ELR (cell line): Measurements from ENCODE around the gene LMO7.
"Not testable (repeated sequence)": the region's sequence is repeated elsewhere in the genome, so short reads cannot be mapped to it uniquely, and the experiment has no call there.

Source experiments
- DNase-seq: peaks from one replicate; pipeline ENCODE4 v3.0.0-alpha.2; 2015; ENCODE audit warnings: low read depth

LMO7 gene

DNA sequence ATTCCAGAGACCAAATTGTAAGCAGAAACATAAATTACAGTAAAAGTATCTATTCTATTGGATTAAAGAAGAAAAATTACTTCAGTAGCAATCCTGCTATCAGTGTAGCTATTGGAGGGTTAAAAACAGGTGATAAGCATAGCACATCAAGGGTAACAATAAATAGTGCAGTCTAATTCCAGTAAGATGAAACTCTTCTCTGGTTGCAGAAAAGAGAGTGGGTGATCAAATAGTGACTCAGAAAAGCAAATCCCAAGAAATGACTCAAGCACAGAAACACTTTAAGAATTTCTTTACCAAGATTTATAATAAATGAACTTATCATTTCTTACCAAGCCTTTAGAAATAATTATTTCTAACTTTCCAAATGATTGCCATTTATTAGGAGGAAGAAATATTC lies 135.7 kb downstream of the LMO7 start:
- DNase-seq = peak; percentile 90

DNA sequence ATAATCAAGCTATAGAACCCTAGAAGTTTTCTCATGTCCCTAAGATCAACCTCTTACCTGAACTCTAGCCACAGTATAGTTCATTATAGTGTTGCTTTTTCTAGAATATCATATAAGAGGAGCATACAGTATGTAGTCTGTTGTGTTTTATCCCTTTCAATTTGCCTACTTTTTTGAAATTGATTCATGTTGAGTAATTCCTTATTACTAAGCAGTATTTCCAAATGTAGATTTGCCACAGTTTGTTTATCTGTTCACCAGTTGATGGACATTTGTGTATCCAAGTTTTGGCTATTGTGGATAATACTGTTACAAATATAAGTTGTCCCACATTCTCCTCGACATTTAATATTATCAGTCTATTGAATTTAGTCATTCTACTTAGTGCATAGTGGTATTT lies 138.0 kb downstream of the LMO7 start:
- peak; percentile 40 for DNase-seq

DNA sequence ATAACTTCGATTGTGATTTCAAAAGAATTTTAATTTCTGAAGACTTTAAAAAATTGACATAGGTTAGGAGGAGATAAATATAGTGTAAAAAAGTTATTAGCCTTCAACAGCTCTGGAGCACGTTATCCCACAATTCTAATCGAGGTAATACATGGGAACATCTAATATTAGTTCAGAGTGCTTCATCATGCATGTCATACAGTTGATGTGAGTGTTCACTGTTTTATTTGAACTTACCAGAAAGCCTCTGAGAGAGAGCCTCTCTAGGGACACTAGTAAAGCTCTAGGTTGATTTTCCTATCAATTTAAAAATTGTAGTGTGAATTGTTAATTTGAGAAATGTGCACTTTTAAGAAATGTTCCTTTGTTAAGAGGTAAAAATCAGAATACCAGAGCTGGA lies 140.4 kb downstream of the LMO7 start:
- DNase-seq = no peak

DNA sequence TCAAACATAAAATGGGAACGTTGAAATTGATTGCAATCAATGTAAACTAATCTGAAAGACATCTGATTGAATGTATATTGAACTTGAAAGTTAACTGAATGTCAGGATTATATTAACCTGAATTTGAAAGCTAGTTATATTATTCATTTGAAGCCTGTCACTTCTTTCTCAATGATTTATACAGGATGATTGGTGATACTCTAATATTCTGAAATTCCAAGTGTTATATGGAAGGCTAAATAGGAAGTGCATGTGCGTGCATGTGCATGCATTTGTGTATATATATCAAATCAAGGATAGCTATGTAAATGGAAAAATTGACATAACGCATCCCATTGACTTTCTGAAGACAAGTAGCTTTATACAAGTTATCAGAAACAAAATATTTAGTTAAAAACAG lies 143.3 kb downstream of the LMO7 start:
- DNase-seq = no peak

DNA sequence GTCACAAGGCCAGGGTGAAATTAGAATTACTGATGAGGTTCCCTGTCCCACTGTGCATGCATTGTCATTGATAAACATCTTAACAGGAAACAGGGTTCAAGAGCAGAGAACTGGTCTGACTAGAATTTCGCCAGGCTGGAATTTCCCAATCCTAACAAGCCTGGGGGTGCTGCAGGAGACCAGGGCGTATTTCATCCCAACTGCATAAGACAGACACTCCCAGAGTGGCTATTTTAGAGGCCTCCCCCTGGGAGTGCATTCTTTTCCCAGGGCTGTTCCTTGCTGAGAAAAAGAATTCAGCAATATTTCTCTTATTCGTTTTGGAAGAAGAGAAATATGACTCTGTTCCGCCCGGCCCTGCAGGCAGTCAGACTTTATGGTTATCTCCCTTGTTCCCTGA lies 144.0 kb downstream of the LMO7 start:
- DNase-seq = not testable (repeated sequence)

DNA sequence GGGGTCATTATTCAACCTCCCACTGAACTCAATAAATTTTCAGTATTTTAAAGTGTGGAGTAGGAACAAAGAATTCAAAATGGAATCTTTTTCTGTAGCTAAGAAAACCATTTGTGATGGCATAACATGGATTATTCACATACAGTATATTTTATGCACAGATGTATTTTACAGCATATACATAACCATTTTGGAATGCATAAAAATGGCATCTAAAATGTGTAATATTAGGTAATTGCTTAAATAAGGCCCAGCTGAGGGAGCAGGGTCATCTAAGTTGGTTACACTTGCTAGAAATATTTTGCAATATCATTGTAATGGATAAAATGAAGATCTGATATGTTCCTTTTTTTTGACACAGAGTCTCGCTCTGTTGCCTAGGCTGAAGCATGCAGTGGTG lies 146.9 kb downstream of the LMO7 start:
- DNase-seq = no peak

DNA sequence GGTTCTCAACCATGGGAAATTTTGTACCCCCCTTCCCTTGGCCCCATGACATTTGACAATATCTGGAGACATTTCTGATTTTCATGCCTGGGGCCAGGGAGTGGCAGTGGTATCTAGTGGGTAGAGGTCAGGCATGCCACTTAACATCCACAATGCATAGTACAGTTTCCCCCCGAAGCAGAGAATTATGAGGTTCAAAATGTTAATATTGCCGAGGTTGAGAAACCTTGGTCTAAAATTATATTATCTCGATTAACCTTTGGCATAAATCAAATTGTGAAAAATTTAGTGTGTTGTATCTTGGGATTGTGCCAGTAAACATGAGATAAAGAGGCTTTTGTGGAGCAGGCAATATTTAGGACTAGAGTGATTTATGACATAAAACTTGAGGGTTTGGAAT lies 147.9 kb downstream of the LMO7 start:
- no peak for DNase-seq

DNA sequence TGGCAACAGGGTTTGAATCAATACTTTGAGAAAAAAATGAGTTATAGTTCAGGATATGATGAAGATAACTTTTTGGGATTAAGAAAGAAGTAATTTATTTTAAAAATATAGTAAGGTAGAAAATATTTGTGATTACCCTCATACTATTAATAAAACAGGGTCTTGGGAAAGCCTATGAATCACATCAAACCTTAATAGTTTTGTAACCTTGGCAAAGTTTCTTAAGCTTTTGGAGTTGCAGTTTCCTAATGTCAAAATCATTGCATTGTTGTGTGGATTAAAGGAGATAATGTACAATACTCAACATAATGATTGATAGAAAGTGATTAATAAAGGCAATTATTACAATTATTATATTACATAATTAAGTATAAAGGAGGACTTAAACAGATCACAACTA lies 149.0 kb downstream of the LMO7 start:
- DNase-seq = no peak

DNA sequence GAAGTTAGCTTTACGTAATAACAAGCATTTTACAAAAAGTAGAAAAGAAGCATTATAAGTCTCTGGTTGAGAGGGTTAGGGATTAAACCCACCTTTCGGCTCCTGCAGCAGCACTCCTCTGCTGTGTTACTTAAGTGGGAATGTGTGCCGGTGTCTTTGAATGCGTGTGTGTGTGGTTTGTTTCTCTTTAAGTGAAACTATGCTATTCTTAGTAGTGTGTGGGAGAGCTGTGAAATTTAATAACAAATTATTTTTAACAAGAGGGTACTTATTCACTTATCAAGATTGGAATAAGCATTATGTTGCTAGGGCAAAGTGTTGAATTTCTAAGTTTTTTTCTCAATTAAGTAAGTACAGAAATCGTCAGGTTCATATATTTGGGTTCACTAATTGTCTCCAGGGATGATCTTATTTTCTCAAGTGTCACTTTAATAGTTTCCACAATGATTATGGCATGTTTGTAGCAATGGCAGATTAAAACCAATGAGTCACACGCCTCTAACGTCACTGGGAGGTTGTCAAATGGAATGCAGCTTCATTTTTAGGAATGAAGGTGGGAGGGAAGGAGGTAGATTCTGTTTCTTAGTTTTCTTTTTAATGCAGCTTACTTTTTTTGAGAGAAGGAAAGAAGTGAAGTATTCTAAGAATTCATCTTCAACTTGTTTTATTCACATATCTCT lies 151.3 kb downstream of the LMO7 start:
- peak; percentile 53 for DNase-seq

DNA sequence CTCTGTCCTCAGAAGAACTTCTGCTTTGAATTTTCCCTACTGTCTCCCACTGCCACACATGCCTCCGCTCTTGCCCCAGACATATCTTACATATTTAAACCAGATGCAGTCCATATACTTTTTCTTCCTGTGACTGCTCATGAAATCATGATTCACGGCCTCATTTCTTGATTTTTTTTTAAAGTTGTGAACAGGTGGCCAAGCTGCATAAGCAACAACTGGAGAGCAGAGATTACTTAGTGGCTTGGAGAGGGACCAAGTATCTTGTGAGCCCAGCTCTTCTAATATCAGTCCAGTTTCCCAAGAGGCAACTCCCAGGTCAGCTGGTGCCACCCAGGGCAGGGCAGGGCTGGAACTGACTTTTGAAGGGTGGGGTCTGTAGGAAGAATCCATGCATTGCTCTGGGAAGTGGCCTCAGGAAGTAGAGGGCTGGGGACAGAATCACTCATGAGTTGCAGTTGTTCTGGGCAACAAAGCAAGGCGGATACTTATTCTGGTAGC lies 152.4 kb downstream of the LMO7 start:
- DNase-seq = peak; percentile 49

DNA sequence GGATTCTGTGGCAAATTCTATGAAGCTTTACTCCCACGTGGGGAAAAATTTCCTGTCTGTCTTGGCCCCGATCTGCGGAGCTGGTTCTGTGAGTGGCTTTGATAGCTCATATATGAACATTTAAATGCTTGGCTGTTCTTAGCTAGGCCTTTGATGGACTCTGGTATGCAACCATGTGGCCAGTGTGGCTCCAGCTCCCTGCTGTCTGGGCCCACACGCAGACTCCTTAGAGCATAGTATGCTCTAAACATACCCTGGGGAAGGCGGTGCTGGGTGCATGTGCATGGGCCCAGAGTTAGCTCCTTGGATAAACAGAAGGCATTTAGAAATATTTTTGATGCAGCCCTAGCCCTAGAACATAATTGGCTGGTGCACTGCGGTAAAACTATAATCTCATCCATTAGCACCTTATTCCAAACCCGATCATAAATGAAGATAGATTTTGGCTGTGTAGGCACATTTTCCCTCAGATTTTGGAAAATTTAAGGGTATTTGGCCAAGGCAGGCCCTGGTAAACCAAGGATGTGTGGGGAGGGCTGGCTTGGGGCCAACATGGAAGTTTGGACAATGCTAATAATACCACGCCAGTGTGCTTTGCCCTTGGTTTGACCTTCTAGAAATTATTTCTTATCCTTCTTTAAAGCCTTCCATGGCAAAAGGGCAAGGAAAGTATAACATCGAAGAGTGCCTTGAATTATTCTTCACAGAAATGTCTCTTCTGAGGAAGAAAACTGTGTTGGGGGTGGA lies 153.5 kb downstream of the LMO7 start:
- DNase-seq = no peak

DNA sequence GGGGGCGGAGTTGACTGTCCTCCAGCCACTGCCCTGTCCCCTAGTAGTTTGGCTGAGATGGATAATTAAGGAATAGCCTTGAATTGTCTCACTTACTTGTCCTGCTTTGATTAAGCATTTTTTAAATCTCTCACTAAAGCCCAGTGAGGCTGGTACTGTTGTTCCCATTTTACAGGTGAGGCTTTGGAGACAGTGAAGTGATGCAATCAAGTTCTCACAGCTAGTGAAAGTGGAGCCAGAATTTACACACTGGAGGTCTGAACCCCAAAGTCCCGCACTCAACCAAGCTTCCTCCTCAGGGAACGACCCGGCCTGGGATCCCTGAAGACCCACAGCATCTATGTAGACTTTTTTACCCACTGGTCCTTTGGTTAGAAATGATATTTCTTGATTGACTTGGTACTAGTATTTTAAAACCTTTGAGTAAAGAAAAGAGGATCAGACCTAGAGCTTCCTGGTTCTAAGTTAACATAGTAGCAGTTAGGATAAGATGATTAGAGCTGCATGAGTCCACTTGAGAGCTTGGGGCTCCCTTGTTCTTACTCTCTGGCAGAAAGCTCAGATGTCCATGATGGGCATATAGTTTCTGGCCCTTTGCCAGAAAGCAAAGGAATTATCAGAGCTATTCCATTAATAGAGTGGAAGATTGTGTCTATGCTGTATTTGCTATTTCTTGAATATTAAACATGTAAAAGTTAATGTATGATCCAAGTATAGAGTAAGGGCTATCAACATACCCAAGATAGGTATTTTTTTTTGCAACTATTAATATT lies 154.3 kb downstream of the LMO7 start:
- no peak for DNase-seq

DNA sequence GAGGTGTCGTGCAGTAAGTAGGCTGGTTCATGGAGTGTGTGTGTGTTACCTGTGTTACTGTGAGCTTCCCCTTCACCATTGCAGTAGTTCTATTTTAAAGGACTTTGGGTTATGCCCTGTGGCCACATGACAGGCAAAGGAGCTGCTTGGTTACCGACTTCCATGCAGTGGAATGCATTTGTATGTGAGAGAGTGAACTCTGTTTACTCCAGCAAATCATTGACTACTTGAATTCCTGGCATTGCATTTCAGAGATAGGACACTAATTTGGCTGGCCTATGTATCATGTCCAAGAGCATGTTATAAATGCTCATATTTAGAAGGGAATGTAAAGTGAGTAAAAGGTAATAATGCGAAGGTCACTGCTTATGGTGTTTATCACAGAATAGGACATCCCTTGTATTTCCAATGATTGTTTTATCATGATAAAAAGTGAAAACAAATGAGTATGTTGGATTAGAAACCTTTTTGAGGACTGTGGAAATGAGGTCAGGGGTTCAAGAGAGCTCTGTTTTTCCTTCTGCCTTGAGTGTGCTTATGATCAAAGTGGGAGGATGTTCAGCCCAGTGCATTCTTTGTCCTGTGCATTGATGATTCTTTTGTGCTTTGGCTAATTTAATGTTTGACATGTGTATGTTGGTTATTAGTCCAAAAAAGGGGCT lies 156.5 kb downstream of the LMO7 start:
- DNase-seq = no peak

DNA sequence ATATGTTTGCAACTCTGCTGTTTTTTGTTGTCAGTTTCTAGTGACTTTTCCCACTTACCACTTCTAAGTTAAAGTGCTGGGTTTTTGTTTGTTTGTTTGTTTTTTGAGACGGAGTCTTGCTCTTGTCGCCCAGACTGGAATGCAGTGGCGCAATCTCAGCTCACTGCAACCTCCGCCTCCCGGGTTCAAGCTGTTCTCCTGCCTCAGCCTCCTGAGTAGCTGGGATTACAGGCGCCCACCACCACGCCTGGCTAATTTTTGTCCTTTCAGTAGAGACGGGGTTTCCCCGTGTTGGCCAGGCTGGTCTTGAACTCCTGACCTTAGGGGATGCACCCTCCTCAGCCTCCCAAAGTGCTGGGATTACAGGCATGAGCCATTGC lies 157.0 kb downstream of the LMO7 start:
- DNase-seq = not testable (repeated sequence)

DNA sequence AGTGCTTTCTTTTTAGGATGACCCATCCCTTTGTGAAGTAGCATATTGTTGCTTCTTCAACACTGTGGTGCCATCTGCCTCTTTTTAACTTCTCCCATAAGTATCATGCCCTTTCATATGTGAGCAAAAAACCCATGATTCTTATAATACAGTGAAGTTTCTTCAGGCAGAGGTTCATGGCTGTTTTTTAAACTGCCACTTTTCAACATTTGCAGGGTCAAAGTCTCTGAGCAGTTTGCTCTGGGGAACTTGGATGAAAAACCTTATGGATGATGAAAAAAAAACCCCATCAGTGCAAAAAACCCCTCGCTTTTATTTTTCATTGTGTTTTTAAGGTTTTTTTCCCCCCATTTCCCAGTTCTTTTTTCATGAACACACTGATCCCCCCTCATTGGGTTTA lies 158.5 kb downstream of the LMO7 start:
- DNase-seq = no peak

DNA sequence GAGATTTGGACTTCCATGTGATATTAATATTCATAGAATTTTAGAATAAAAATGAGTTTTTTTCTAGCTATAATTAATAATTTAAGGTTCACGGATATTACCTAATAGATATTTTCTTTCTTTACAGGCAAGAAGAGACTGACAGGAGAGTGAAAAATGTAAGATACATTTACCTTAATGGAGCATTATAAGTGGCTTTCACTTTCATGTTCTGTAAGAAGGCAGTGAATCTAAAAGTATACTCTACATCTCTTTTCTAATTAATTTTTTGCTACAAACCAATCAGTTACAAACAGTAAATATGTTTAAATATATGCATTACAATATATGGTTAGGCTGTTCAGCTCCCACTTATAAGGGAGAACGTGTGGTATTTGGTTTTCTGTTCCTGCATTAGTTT lies 159.1 kb downstream of the LMO7 start:
- DNase-seq = no peak

DNA sequence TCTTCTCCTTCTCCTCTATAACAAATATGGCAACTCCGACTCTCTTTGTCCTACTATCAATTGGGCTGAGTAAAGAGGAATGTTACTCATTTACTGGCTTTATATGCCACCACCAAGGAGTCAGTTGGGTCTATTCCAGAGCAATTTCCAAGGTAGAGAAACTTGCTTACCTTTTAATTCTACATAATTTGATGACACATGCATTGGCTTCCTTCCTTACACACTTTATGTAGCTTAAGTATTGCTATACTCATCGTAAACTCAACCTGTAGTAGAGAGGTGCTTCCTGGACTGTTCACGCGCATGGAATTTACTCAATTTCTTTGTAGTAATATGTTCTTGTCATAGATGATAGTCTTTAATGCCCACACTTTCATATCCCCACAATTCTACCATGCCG lies 160.7 kb downstream of the LMO7 start:
- DNase-seq = no peak

DNA sequence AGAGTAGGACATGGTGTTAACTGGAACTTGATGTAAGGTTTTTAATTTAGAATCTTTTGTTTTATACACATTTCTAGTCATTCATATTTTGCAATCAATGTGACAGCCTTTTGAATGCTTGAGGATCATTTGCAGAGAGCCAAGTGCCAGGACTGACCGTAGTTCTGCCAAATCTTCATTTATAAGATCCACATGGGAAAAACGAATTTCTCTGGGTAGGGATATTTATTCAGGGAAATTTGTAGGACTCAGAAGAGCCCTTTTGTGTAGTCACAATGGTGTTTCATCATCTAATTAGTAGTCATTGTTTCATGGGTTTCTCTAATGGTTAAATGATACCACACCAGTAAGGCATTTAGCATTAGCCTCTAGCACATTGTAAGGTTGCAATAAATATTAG lies 161.1 kb downstream of the LMO7 start:
- no peak for DNase-seq

DNA sequence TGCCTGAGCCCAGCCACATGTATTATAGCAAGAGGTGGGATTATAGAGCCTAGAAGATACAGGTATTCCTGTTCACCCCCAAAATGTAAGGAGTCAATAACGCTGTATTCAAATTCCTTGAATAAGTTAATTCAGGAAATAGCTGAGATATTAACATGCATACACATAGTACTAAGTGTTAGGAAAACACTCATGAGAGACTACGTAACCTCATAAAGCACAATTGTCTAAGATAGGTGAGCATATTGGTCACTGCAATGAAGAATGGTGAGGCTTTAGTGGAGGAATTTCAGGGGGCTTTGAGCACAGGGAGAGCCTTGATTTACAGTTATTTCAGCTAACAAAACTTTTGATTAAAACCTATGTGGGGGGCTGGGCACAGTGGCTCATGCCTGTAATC lies 161.6 kb downstream of the LMO7 start:
- DNase-seq = no peak

DNA sequence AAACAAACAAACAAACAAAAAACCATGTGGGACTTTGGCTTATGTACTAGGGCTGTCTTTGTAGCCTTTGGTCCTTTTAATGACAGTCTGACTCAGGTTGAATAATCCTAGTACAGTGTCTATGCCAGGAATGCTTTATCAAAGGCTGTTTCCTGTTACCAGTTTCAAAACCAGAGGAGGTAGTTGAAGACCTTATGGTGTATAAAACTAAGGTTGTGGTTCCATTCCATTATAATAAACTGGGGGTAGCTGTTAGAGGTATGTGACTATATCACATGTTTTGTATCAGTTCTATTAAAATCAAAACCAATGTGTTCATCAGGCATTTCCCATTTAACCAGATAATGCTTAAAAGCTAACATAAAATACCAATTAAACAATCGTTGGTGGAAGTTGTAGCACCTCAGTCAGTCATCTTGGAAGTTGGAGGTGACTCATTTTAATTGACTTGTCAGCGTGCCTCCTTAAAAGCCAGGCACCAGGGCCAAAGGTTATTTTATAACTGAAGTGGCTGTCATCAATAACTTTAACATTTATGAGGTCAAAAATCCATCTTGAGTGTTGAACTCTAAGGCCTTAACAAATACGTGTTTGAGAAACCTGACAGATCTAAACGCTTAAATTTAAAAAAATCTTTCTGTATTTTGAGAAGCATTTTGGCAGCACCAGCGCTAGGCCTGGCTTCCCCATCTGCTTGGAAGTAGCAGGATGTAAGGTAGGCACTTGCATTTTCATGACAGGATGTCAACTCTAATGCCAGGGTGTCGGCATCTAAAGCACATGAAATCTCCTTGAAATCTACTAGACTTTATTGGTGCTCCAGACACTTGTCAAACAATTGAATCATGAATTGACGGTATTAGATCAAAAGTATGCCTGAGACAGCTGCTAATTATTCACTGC lies 162.5 kb downstream of the LMO7 start:
- DNase-seq = peak; percentile 83

DNA sequence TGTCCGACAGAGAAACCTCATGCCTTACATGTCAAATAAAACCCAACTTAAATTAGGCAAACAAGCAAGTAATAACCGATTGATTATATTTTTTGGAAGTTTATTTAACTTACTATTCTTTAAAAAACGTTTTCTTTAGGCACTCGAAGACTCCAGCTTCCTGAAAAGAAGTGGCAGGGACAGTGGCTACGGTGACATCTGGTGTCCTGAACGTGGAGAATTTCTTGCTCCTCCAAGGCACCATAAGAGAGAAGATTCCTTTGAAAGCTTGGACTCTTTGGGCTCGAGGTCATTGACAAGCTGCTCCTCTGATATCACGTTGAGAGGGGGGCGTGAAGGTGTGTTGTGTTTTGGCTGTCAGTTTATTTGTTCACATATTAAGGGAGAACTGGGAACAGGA lies 164.4 kb downstream of the LMO7 start:
- DNase-seq = no peak
